SU-DHL-6 (cell line): ENCODE data around the gene TTR.

Experiments used
- CTCF ChIP-seq: fragments of 200-600 bp; sonication (generic); IDR thresholded peaks from one replicate; pipeline ENCODE4 v1.5.1; 2017; ENCODE audit warnings: antibody characterized with exemption, mild to moderate bottlenecking, low read length, moderate library complexity; ENCODE audit not compliant: insufficient read depth, poor library complexity, severe bottlenecking
- EZH2phosphoT487 ChIP-seq: fragments of 200-600 bp; sonication (generic), shearing (Covaris generic); conservative IDR thresholded peaks from 2 replicates; pipeline ENCODE4 v1.6.1; 2018; ENCODE audit warnings: mild to moderate bottlenecking, antibody characterized with exemption, low read length, moderate library complexity, mixed read lengths

- TF ChIP-seq CTCF (no peak), EZH2phosphoT487 (no peak)
Observed at GRCh38 chr18:31549416-31549815, 42.3 kb upstream of the TTR start.
